ENCODE results near the gene ITGA4. TPM values are rescaled to one million over a fixed set of nuclear protein-coding genes. Genes with fewer than 3 reads are reported as not detected.

Gene ITGA4
- polyA plus RNA-seq, 2 of the 4 experiments (the other 2 are of a cell fraction), result 1.7 to 2.5 TPM

GRCh38 chr2:181485638-181485946 lies 28.4 kb downstream of the ITGA4 start:
- Histone ChIP-seq H3K4me3 (no peak overlapping the region), H3K27ac (no peak overlapping the region), H3K9me3 (no peaks in the 10 kb centered on the region), H3K4me2 (no peak overlapping the region), H3K4me1 (no peaks in the 10 kb centered on the region)
- 4% methylated on average over 3 of the region's 3 CpGs for WGBS (ENCODE audit: missing lambda C conversion rate)
- ChIA-PET POLR2A (no interaction called here), CTCF (interaction anchor here (3.4 kb wide), 1 partner anchor 19 kb away, joined by 18 read pairs; no protein-coding TSS in a partner anchor)
- DNase-seq (ENCODE audit: low read depth in 1 of 2, low spot score in 1 of 2) (no peak), FAIRE-seq (no peak), ATAC-seq (no peak)
- TF ChIP-seq ZSCAN20 (CRISPR knock-in tag; IDR thresholded peaks at IDR 0.05), result no peak
- no peak for TF ChIP-seq PHF8 (IDR thresholded peaks at IDR 0.05; ENCODE audit: borderline replicate concordance, low read depth)
- TF ChIP-seq MAFK (IDR thresholded peaks at IDR 0.05; ENCODE audit: partially characterized antibody), result no peak
- no peak for TF ChIP-seq CBX8 (IDR thresholded peaks at IDR 0.05)
- TF ChIP-seq HOXA7 (CRISPR knock-in tag; IDR thresholded peaks at IDR 0.05), result no peak
- no peak for TF ChIP-seq SREBF2 (IDR thresholded peaks at IDR 0.05)
- TF ChIP-seq RCOR1 (IDR thresholded peaks at IDR 0.05; ENCODE audit: low read depth, low read length), result no peak
- TF ChIP-seq FOXS1 (CRISPR knock-in tag; IDR thresholded peaks at IDR 0.05), result no peak
- TF ChIP-seq, protein P1, sequence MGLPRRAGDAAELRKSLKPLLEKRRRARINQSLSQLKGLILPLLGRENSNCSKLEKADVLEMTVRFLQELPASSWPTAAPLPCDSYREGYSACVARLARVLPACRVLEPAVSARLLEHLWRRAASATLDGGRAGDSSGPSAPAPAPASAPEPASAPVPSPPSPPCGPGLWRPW (IDR thresholded peaks at IDR 0.05), result no peak
- TF ChIP-seq KDM5A (IDR thresholded peaks at IDR 0.05), result no peak
- no peak for TF ChIP-seq EP300 (IDR thresholded peaks at IDR 0.05)
- no peak for TF ChIP-seq REST (IDR thresholded peaks at IDR 0.05)
- no peak for TF ChIP-seq CTCF (IDR thresholded peaks at IDR 0.05)
- no peak for TF ChIP-seq ZC3H11A (IDR thresholded peaks at IDR 0.05)

GRCh38 chr2:181499231-181499630 lies 42.0 kb downstream of the ITGA4 start:
- FAIRE-seq, result no peak
- WGBS (ENCODE audit: missing lambda C conversion rate), result 11% methylated on average over 4 of the region's 4 CpGs
- no peak for TF ChIP-seq PHF8 (IDR thresholded peaks at IDR 0.05; ENCODE audit: borderline replicate concordance, low read depth)
- no peak for TF ChIP-seq CTCF (IDR thresholded peaks at IDR 0.05)
- TF ChIP-seq ZNF302 (CRISPR knock-in tag; IDR thresholded peaks at IDR 0.05), result no peak
- no peak for TF ChIP-seq TP53 (CRISPR knock-in tag; IDR thresholded peaks at IDR 0.05)
- no peak for TF ChIP-seq NR3C1 (IDR thresholded peaks at IDR 0.05)
- TF ChIP-seq, protein P1 (IDR thresholded peaks at IDR 0.05), result no peak
- TF ChIP-seq HOXA7 (CRISPR knock-in tag; IDR thresholded peaks at IDR 0.05), result no peak
- TF ChIP-seq EHF (CRISPR knock-in tag; IDR thresholded peaks at IDR 0.05), result no peak

More at GRCh38 chr2:181499231-181499630, 42.0 kb downstream of the ITGA4 start:
- no peak overlapping the region for H3K4me3 ChIP-seq
- ATAC-seq, result no peak
- no peak overlapping the region for H3K27ac ChIP-seq
- no peaks in the 10 kb centered on the region for H3K9me3 ChIP-seq
- no peak for DNase-seq (ENCODE audit: low read depth in 1 of 2, low spot score in 1 of 2)
- ChIA-PET CTCF (interaction anchor here (1.4 kb wide), 1 partner anchor 42 kb away, joined by 3 read pairs; the partner anchor contains the start of gene ITGA4), POLR2A (no interaction called here)
- no peaks in the 10 kb centered on the region for H3K4me1 ChIP-seq
- no peak overlapping the region for H3K4me2 ChIP-seq

Data from A549 (cell line).